ENCODE results near the gene HS3ST5. TPM values are rescaled to one million over a fixed set of nuclear protein-coding genes. Genes with fewer than 3 reads are reported as not detected.

HS3ST5 gene
- total RNA-seq, 2 donors from 2014 or later: 0.31 to 2.0 TPM

- no peak for TF ChIP-seq CTCF (conservative IDR thresholded peaks at IDR 0.05)
- Histone ChIP-seq H3K9me3 (ENCODE audit: control insufficient read depth, low read length) (no peaks in the 10 kb centered on the region), H3K36me3 (ENCODE audit: control insufficient read depth, insufficient read depth, low read length) (no peaks in the 10 kb centered on the region), H3K27me3 (ENCODE audit: control insufficient read depth, insufficient read depth, low read length, poor library complexity, severe bottlenecking) (no peaks in the 10 kb centered on the region), H3K27ac (ENCODE audit: low read depth, low read length) (no peak overlapping the region), H3K4me1 (ENCODE audit: control insufficient read depth, insufficient read depth, low read length) (no peaks in the 10 kb centered on the region), H3K4me3 (ENCODE audit: low read length) (no peak overlapping the region), H3K9ac (ENCODE audit: extremely low read depth, low read length, poor library complexity, severe bottlenecking) (no peak overlapping the region)
- Mint-ChIP-seq H3K36me3 (ENCODE audit: low read depth) (no peaks in the 10 kb centered on the region), H3K9me3 (no peaks in the 10 kb centered on the region), H3K27ac (no peak overlapping the region), H3K4me3 (no peak overlapping the region), H3K27me3 (ENCODE audit: insufficient read depth) (no peaks in the 10 kb centered on the region), H3K4me1 (no peaks in the 10 kb centered on the region)
- no peak for DNase-seq
- 87 to 100% methylated on average over 1 to 2 of the region's 2 CpGs for WGBS, 2 experiments (ENCODE audit: insufficient coverage in 1 of 2, insufficient read length in 1 of 2)
Measured at GRCh38 chr6:114092943-114093342, 249.9 kb downstream of the HS3ST5 start.

- H3K9ac ChIP-seq (ENCODE audit: extremely low read depth, low read length, poor library complexity, severe bottlenecking): no peak overlapping the region
- Mint-ChIP-seq H3K27ac (no peak overlapping the region), H3K9me3 (no peaks in the 10 kb centered on the region), H3K4me3 (no peak overlapping the region), H3K36me3 (ENCODE audit: low read depth) (no peaks in the 10 kb centered on the region), H3K4me1 (peaks cover 16% of the 10 kb centered on the region), H3K27me3 (ENCODE audit: insufficient read depth) (no peaks in the 10 kb centered on the region)
- H3K27ac ChIP-seq (ENCODE audit: low read depth, low read length): no peak overlapping the region
- no peak for TF ChIP-seq CTCF (conservative IDR thresholded peaks at IDR 0.05)
- H3K4me3 ChIP-seq (ENCODE audit: low read length): no peak overlapping the region
- no peaks in the 10 kb centered on the region for H3K9me3 ChIP-seq (ENCODE audit: control insufficient read depth, low read length)
- H3K27me3 ChIP-seq (ENCODE audit: control insufficient read depth, insufficient read depth, low read length, poor library complexity, severe bottlenecking): no peaks in the 10 kb centered on the region
- no peaks in the 10 kb centered on the region for H3K36me3 ChIP-seq (ENCODE audit: control insufficient read depth, insufficient read depth, low read length)
- no peak for DNase-seq
- peaks cover 13% of the 10 kb centered on the region for H3K4me1 ChIP-seq (ENCODE audit: control insufficient read depth, insufficient read depth, low read length)
- 50 to 78% methylated on average over 1 to 4 of the region's 4 CpGs for WGBS, 2 experiments (ENCODE audit: insufficient coverage in 1 of 2, insufficient read length in 1 of 2)
Measured at GRCh38 chr6:114090626-114091025, 252.2 kb downstream of the HS3ST5 start.

- Mint-ChIP-seq H3K27me3 (ENCODE audit: insufficient read depth) (peaks cover 11% of the 10 kb centered on the region), H3K9me3 (no peaks in the 10 kb centered on the region), H3K4me1 (peaks cover 23% of the 10 kb centered on the region), H3K36me3 (ENCODE audit: low read depth) (no peaks in the 10 kb centered on the region), H3K4me3 (no peak overlapping the region), H3K27ac (no peak overlapping the region)
- no peak for TF ChIP-seq CTCF (conservative IDR thresholded peaks at IDR 0.05)
- H3K36me3 ChIP-seq (ENCODE audit: control insufficient read depth, insufficient read depth, low read length): no peaks in the 10 kb centered on the region
- 92 to 100% methylated on average over 2 of the region's 2 CpGs for WGBS, 2 experiments (ENCODE audit: insufficient coverage in 1 of 2, insufficient read length in 1 of 2)
- no peak overlapping the region for H3K4me3 ChIP-seq (ENCODE audit: low read length)
- H3K27me3 ChIP-seq (ENCODE audit: control insufficient read depth, insufficient read depth, low read length, poor library complexity, severe bottlenecking): peaks cover 6% of the 10 kb centered on the region
- no peak overlapping the region for H3K27ac ChIP-seq (ENCODE audit: low read depth, low read length)
- H3K9me3 ChIP-seq (ENCODE audit: control insufficient read depth, low read length): no peaks in the 10 kb centered on the region
- no peak overlapping the region for H3K9ac ChIP-seq (ENCODE audit: extremely low read depth, low read length, poor library complexity, severe bottlenecking)
- peaks cover 13% of the 10 kb centered on the region for H3K4me1 ChIP-seq (ENCODE audit: control insufficient read depth, insufficient read depth, low read length)
- no peak for DNase-seq
Measured at GRCh38 chr6:114087496-114087895, 255.3 kb downstream of the HS3ST5 start.

Data from endodermal cell (in vitro differentiated cells).